GDM1 (cell line): ENCODE measurements around the gene POU2F3.
A peak's percentile ranks its signal among the peaks of the same experiment; 100 is the strongest.

Source experiments
- DNase-seq: peaks from one replicate; lab custom pipeline; 2025; lab: John Stamatoyannopoulos, UW

POU2F3 gene

DNA sequence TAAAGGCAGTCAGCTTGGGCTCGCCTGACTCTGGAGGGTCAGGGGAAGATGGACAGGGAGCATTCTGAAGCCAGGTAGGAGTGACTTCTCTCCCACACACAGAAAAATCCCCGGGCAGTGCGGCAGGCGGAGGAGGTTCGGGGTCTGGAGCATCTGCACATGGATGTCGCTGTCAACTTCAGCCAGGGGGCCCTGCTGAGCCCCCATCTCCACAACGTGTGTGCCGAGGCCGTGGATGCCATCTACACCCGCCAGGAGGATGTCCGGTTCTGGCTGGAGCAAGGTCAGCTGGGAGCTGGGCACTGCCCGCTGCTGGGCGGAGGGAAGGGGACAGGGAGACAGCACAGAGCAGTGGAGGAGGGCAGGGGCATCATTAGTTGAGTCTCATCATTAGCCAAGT lies 13.2 kb upstream of the POU2F3 start:
- no peak for DNase-seq

DNA sequence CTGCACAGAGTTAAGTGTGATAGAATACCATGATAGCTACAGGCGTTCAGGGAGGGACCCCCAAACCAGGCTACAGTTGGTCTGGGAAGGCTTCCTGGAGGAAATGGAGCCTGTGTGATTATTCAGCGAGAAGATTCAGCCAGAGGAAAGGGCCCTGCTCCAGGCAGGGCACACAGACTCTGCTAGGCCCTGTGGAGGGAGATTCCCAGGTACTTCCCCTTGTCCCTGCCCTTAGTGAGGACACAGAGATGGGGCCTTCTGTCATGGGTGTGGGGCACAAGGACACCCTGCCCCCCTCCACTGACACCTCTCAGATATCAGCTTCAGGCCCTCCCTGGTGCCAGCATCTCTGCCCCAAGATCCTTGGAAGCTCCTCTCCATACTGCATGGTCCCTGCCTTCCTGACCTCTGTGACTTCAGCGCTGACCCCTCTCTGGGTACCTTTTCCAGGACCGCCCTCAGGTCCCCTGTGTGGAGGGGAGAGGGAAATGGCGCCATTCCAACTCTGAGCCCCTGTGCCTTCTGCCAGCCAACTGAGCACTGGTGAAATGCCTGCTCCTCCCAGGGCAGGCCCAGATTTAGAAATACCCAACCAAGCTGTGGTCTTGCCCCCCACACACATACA lies 12.6 kb upstream of the POU2F3 start:
- DNase-seq: no peak

DNA sequence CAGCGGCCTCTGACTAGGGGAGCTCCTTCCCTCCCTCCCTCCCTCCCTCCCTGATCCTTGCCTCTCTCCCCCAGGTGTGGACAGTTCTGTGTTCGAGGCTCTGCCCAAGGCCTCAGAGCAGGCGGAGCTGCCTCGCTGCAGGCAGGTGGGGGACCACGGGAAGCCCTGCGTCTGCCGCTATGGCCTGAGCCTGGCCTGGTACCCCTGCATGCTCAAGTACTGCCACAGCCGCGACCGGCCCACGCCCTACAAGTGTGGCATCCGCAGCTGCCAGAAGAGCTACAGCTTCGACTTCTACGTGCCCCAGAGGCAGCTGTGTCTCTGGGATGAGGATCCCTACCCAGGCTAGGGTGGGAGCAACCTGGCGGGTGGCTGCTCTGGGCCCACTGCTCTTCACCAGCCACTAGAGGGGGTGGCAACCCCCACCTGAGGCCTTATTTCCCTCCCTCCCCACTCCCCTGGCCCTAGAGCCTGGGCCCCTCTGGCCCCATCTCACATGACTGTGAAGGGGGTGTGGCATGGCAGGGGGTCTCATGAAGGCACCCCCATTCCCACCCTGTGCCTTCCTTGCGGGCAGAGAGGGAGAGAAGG lies 11.1 kb upstream of the POU2F3 start:
- DNase-seq: no peak

DNA sequence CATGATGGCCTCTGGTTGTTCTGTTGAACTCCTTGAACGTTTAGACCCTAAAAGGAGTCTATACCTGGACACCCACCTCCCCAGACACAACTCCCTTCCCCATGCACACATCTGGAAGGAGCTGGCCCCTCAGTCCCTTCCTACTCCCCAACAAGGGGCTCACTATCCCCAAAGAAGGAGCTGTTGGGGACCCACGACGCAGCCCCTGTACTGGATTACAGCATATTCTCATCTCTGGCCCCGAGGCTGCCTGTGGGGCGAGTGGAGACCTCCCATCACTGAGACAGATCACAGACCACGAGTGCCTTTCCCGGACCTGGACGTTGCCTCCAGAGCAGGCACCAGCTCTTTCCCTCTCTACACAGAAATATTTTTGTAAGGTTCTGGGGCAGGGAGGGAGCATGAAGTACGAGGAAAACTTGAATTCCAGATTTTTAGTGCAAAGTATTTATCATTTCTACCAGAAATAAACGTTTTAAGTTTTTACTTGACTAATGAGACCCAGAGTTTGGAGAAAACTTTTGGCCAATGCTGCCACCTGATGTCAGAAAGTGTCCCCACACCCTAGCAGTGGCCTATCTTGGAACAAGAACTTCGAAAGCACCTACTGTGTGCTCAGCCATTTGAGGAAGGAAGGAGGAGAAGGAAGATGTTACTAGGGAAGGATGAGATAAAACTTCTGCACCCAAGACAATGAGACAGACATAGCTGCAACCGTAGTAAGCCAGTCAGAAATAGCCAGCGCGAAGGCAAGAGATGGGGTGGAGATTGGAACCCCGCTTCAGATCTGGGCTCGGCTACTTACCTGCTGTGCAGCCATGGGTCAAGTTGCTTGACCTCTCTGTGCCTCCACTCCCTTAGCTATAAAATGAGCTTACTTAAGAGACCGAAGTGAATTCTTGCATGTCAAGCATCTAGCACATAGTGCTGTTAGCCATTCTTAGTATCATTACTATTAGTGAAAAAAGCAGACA lies 10.2 kb upstream of the POU2F3 start:
- no peak for DNase-seq

DNA sequence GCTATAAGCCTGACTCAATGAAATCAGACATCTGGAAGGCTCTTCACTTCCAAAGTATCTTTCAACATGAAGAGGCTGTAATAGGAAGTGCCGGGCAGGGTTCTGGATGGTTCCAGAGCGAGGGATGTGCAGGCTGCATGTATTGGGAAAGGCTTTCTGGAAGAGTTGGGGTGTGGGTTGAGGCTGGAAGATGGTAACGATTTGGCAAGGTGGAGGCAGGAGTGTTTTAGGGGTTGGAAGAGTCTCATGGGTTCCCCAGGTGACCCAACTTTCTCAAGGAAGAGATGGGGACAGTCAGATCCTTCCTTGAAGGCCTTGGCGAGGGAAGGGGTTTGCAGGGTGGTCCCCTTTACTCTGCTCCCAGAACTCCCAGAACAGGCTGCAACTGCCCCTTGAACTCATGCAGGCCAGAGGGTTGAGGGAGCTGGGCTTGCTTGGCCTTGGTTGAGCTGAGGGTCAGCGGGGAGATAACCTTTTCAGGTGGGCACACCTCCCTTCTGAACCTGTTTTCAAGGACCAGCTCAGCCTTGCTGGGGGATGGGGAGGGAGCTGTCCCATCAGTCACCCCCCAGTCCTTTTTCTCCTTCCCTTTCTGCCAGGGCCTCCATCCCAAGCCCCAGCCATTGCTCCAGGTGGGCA lies 9.4 kb upstream of the POU2F3 start:
- no peak for DNase-seq

DNA sequence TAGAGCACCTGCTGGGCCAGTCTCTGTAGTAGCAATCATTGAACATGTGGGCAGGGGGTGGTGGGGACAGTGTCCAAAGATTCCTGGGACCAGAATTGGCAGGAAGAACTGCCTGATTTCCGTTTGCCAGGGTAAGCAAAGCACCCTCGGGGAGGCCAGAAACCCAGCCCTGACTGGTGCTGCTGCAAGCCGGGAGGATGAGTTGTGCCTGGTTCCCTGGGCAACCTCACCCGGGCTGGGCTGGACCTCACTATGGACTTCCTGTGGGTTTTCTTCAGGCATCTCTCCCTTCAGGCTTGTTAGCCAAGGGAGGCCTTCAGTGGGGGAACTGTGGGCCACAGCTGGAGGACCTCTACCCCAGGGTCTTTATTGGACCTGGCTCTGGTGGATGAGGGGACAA lies 8.0 kb upstream of the POU2F3 start:
- no peak for DNase-seq

DNA sequence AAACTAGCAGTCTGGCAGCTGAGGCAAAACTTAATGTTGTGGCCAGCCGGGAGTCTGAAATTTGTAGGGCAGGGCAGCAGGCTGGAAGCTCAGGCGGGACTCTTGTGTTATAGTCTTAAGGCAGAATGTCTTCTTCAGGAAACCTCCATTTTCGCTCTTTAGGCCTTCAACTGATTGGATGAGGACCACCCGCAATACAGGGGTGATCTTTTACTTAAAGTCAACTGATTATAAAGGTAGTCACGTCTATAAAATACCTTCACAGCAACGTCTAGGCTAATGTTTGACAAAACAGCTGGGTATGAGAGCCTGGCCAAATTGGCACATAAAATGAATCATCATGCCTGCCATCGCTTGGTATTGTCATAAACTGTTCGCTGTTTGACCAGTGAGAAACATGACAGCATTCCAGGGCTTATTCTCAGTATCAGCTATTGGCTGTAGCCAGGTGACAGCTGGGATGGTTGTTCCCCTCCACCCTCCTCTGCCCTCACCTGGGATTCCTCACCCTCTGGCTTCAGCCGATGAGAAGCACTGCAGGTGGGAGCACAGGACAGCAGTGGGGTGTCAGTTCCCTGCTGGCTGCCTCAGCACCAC lies 6.6 kb upstream of the POU2F3 start:
- DNase-seq: no peak

DNA sequence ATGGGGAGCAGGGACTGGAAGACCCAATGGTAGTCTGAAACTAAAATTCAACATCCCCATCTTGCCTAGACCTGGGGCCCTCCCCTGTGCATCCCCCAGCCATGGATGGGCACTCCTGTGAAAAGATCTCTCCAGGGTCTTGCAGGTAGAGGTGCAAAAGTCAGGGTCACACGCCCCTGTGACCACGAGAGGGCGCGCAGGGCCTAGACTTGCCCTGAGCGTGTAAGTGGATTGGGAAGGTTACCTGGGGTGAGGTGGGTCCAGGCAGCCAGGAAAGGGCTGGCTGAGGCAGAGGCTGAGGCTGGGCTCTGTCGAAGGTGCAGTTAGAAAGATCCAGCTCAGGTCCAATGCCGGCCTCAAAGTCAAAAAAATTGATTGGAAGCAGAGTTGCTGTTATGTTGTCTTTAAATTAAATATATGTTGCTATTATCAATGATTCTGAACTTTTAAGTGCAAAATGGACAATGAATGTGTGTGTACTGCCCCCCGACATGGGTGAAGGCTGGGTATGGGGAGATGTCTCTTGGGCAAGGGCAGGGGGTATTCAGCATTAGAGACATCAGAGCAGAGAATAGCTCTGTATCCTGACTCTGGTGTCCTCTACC lies 4.8 kb upstream of the POU2F3 start:
- peak; percentile 36 for DNase-seq

DNA sequence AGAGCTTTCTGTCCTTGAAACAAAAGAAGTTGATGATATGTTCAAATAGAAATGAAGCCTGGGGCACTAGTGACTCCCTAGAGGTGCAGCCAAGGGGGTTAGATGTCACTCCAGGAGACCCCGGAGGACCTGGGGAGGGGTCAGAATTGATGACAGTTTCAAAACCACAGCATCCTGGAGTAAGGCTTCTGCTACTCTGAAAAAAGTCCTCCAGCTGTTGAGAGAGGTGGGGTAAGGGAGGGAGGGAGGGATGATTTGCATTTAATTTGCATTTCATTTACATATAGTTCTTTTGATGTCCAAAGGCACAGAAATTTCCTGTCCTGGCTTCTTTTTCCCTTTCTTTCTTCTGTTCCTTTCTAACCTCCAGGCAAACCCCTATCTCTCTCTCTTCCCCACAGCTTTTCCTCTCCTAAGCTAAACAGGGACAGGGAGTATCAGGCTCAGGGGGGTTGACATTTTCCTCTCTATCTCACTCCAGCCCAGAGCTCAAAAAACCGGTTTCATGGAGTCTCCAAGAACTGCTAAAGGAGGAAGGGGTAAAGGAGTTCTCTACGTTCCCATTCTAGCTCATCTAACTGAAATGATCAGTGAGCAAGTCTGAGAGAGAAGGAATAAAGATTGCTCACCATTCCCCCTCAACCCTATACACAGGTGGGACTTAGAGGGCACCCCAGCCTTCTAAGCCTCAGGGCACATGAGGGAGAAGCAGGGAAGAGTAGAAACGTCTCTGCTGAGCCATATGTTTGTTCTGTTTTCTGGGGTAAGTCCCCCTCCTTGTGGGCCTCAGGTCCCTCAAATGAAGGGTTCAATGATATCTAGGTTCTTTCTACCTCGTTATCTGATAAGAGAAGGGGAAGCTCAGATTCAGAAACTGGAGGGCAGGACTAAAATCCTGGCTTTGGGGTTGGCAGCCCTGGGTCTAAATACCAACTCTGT lies 3.5 kb upstream of the POU2F3 start:
- DNase-seq: no peak

DNA sequence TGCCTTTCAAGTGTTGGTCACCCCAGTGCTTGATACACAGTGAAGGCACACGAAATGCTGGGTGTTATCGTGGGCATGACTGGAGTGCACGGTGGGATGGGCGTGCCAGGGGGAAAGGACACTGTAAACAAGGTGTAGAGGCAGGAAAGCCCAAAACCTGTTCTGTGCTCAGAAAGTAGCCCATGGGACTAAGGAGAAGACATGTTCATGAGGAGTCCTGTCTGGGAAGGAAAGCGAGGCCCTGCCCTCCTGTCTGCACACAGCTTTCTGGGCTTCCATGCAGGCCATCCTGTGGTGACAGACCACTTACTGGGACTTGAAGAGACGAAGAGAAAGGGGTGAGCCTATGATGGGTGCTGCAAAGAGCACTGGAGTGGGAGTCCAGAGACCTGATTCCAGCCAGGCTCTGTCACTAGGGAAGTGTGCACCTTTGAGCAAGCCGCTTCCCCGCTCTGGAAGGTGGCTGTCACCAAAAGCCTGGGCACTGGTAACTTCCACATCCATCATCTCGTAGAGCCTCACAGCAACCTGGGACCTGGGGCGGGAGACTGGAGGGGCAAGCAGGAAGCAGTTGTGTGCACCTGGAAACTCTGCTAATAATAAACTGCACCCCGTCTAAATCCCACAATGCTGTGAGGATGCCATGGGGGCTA lies 846 bp upstream of the POU2F3 start:
- no peak for DNase-seq

DNA sequence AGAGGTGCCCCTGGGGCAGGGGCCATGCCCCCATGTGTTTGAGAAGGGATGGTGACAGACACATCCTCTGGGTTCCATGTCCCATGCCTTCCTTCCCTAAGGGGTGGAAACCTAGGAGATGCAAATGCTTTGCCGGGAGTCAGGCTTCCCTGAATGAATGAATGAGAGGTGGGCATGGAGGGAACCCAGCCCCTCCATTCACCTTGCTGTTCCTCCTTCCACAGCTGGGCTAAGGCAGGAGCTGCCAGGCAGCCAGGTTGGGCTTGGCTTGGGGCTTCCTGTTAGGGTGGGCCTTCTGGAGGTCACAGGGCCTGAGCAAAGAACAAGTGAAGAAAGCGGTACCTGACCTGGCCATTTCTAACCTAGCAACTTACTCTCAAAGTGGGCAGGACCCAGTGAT lies 926 bp downstream of the POU2F3 start:
- DNase-seq: no peak

DNA sequence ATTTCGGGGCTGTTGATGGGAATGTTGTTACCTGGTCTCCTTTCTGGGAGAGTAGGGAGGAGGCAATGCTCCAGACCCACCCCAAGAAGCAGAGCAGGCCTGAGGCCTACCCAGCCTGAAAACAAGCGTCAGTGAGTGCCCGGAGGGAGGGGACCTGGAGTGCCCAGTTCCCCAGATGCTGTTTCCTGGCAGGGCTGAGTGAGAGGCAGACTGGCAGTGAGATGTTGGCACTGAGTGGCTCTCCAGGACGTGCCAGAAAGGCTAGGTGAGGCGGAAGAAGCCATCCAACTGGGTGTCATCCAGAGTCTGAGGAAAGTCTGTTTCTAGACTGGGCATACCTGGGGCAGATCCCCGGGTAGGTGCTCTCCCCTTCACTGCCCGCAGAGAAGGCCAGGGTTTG lies 1.3 kb downstream of the POU2F3 start:
- no peak for DNase-seq

DNA sequence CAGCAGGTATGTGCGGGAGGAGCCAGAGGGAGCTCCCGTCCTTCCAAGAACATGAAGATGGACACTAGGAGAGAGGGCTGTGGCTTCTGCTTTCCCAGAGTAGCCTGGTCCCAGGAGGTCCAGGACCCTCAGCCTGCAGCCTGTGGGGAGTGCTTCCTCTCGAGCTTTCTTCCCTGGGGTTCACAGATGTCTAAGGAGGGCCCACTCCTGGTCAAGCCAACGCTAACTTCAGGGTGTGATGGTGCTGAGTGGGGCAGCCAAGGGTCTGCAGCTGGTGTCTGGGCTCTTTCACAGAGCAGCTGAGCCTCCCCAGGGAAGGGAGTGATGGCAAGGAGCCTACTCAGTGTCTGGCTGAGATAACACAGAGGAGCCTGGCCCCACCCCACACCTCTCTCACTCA lies 3.3 kb downstream of the POU2F3 start:
- DNase-seq: no peak

DNA sequence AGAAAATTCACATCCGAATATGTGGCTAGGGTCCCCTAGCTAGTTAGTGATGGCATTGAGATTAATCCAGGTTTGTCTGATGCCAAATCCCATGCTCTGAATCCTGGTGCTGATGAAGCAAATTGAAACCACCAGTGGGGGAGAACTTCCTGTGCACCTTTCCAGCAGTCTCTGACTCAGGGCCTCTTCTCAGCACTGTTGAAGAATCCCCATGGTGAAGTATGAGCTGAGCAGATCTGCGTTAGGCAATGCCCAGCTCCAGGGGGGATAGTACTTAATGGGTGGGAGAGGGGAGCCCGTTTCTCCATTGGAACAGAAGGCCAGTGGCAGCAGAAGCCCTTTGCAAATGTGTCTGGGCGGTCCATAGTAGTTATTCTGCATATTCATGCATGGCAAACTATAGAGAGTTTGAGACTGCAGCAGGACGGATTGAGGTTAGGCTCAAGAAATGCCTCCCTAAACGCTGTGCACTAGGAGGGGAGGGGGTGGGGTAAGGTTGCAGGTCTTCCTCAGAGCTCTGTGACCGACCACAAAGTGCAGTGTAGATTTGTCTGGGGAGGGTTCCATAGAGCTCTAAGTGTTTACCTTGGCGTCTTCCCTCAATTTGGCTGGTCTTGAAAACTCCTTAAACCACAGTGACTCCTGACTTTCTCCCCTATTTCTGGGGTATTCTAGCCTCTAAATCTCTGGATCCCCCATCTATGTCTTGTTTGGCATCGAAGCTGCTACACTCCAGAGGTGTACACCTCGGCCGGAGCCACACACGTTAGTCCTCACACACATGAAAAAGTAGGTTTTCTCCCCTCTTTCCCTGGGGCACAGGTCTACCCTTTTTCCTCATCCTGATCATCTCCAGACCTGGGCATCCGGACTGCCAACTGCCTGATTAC lies 4.8 kb downstream of the POU2F3 start:
- DNase-seq: no peak

DNA sequence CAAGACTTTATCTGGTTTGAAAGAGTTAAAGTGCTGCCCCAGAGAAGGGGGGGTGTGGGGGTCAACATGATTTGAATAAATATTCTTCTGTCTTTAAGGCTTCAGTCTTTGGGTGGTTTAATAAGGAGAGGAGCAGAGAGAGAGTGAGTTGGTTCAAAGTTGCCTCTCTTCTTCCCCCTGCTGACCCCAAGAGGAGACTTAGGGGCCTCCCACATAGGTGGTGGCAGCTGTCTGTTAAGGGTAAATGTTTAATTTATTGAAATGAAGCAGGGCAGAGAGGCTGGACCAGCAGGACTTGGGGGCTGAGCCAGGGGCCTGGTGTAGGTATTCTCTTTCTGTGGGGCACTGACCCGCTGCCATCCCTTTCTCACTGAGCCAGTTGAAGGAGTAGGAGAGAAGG lies 5.5 kb downstream of the POU2F3 start:
- DNase-seq: no peak

DNA sequence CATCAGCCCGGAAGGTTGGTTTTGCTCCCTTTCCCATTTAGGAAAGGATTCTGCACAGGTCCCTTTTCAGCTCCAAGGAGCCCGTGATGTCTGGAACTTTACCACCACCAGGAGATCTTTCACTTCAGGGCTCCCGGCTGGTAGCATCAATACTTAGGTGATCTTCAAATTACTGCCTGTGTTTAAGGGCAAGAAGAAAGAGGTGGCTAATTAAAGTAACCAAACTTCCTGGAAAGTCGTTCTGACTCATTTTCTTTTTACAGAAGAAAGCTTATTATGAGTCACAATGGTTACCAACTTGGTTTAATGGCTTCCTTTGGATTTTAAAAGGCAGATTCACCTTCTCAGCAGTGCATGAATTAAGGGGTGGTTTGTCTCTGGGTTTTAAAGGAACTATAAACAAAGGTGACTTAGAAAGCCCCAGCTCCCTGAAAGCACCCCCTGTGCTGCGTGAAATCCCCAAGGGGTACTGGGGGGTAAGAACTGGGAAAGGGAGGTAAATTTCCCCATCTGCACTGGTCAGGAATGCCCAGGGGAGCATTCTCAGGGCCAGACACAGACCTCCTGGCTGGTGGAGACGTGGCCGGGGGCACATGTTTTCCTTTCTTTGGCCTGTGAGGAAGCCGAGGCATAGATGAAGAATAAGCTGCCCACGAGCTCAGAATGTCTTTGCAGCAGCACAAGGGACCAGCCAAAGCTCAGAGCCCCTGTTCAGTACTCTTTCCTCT lies 8.8 kb downstream of the POU2F3 start:
- DNase-seq: no peak

DNA sequence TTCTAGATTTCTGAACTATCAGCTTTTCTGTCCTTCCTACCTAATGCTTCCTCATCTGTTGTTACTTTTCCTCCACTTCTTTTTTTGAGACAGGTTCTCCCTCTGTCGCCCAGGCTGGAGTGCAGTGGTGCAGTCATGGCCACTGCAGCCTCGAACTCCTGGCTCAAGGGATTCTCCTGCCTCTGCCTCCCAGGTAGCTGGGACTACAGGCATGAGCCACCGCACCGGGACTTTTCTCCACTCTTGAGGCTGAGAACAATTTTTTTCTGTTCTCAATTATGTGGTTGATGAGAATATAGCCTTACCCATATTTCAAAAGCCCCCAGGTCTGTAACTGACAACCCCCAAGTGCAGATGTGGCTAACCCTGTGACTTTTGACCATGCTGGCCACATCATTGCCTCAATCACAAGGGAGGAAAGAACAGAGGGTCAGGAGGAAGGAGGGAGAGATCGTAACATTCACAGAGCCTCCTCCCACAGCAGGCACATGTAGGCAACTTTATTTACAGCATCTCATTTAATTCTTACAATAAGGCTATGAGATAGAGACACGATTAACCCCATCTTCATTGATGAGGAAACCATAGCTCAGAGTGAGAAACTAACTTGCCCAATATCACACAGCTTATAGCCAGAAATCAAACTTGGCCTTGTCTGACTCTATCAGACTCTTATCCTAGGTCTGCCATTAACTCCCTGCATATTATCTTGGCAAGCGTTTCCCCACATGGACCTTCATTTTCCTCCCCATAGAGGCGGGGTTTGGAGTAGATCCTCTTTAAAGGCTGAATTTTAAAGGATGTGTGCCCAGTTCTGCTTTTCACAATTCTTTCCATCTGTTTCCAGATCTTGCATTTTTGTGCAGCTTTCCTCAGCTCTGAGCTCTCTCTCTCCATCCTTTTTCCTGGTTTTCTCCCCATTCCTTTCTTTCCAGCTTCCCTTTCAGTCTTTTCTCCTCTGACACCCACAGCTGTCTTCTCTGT lies 9.6 kb downstream of the POU2F3 start:
- no peak for DNase-seq
